HG03039 (cell line): Measurements from ENCODE around the gene SFSWAP.
"Not testable (repeated sequence)": the region's sequence is repeated elsewhere in the genome, so short reads cannot be mapped to it uniquely, and the experiment has no call there.

Experiments used
- ATAC-seq: cut with Tn5 transposase; IDR thresholded peaks from one replicate; pipeline ENCODE4 v1.9.1; 2021; ENCODE audit warnings: mild to moderate bottlenecking, moderate library complexity; ENCODE audit not compliant: unreplicated experiment

The SFSWAP gene

DNA sequence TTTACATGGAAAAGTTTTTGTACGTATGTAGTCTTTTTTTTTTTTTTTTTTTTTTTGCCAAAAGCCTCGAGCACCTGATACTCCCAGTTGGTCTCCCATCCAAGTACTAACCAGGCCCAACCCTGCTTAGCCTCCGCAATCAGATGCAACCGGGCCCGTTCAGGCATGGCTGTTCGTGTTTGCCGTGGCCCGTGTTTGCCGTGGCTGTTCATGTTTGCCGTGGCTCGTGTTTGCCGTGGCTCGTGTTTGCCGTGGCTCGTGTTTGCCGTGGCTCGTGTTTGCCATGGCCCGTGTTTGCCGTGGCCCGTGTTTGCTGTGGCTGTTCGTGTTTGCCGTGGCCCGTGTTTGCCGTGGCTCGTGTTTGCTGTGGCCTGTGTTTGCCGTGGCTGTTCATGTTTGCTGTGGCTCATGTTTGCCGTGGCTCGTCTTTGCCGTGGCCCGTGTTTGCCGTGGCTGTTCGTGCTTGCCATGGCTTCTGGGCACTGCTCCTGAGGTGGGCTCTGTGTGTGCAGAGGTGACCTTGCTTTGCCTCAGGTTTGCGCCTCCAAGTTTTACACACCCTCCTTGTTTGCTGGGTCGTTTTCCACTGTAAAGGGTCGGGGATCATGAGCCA lies 90.5 kb downstream of the SFSWAP start:
- ATAC-seq: no peak

DNA sequence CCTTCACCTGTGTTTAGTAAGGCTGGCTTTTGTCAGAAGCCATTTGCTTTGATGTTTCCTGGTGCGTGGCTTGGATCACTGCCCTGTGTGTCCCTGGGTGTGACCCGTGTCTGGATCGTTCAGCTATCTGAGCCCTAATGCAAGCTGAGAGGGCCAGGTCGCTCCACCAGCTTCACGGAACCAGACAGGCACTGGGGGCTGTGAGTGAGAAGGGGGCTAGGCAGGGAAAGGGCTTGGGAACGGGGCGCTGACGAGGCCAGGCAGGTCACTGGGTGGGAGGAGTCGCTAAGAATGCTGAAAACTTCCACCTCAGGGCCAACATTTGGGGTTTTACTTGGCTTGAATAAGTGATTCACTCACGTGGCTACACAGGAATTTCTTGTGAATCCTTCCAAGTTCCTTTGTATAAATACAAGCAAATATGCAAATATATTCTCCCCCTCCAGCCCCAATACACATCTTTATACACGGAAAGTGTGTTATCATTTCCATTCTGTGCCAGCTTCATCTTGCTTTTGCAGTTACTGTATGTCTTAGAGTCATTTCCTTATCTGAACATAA lies 93.2 kb downstream of the SFSWAP start:
- no peak for ATAC-seq

DNA sequence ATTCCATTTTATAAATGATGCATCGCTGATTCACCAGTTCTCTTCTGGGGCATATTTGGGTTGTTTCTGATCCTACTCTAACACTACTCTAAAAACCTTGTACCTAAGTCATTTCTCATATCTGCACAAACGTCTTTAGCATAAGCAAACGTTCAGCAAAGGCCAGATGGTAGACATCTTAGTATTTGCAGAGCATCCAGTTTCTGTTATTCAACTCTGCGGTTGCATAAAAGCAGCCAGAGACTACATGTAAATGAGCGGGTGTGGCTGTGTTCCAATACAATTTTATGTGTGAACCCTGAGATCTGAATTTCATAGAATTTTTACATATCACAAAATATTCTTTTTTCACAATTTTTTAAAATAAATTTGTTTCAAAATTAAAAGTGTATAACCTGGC lies 94.5 kb downstream of the SFSWAP start:
- no peak for ATAC-seq

DNA sequence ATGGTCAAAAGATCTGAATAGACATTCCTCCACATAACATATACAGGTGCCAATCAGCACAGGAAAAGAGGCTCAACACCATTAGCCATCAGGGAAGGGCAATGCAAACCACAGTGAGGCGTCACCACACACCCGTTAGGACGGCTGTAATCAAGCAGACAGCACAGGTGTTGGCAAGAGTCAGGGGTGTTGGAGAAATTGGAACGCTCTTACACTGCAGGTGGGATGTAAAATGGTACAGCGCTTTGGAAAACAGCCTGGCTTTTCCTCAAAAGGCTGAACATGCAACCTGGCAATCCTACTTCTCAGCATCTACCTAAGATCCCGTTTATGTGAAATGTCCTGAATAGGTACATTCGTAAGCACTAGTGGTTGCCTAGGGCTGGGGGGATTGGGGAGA lies 95.8 kb downstream of the SFSWAP start:
- no peak for ATAC-seq

DNA sequence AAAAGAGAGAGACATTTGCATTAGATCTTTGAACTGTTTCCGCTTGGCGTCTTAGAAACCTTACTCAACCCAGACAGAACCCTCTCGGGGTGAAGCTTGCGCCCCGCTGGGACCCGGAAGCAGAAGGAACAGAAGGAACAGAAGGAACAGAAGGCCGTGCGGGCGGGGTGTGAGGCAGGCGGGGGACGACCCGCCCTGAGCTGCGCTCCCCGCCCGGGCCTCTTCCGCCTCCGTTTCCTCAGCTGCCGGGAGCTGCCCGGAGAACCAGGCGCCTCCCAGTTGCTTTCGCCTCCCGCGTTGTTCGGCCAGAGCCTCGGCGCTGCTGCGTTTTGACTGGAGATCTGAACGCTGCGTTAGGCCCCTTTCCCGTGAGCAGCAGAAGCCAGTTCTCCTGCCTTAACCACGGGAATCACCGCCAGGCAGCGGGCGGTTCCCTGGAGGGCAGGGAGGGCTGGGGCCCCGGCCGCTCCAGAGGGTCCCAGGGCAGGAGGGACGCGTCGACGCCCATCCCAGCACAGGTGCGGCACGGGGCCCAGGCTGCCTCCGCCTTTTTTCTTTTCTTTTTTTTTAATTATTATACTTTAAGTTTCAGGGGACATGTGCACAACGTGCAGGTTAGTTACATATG lies 98.0 kb downstream of the SFSWAP start:
- ATAC-seq: no peak

DNA sequence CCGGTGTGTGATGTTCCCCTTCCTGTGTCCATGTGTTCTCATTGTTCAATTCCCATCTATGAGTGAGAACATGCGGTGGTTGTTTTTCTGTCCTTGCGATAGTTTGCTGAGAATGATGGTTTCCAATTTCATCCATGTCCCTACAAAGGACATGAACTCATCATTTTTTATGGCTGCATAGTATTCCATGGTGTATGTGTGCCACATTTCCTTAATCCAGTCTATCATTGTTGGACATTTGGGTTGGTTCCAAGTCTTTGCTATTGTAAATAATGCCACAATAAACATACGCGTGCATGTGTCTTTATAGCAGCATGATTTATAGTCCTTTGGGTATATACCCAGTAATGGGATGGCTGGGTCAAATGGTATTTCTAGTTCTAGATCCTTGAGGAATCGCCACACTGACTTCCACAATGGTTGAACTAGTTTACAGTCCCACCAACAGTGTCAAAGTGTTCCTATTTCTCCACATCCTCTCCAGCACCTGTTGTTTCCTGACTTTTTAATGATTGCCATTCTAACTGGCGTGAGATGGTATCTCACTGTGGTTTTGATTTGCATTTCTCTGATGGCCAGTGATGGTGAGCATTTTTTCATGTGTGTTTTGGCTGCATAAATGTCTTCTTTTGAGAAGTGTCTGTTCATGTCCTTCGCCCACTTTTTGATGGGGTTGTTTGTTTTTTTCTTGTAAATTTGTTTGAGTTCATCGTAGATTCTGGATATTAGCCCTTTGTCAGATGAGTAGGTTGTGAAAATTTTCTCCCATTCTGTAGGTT lies 98.8 kb downstream of the SFSWAP start:
- not testable (repeated sequence) for ATAC-seq

DNA sequence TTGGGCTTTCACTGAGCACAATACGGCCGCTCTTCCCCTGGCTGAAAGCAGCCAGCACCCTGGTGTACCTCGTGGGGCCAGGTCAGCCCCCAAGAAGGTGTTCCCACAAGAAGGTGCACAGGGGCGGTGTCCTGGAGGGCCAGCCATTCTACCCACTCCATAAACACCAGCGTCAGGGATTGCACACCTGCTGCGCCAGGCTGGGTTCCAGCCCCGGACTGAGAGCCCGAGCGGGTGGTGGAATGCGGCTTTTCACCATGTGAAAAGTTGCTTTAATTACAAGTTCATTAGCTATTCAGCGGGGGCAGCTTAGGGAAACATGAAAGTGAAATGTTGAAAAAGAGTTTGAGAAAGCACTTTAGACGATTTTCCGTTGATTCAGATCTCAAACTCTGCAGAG lies 99.8 kb downstream of the SFSWAP start:
- ATAC-seq: no peak

DNA sequence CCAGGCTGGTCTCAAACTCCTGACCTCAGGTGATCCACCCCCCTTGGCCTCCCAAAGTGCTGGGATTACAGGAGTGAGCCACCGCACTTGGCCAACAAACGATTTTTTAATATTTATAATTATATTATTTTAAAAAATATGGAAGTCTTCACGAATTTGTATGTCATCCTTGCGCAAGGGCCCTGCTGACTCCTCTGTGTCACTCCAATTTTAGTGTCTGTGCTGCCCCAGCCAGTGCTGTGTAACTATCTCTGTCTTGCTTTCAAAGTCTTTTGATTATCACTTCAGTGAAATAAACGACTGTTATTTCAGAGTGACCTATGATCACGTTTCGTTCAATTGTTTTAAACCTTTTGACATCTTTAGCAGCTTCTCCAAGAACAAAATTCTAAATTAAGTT lies 104.2 kb downstream of the SFSWAP start:
- no peak for ATAC-seq

DNA sequence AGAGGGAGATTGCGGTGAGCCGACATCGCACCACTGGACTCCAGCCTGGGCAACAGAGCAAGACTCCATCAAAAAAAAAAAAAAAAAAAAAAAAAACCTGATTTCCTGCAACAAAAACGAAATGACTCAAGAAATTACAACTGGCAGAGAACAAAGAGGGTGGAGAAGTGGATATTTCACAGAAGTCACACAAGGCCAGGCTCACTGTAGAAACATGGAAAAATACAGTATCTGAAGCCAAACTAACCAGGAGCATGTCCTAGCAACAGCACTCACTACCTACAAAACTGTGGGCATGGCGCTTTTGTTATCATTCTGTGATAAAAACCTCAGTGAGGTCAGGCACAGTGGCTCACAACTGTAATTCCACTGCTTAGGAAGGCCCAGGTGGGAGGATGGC lies 105.6 kb downstream of the SFSWAP start:
- no peak for ATAC-seq

DNA sequence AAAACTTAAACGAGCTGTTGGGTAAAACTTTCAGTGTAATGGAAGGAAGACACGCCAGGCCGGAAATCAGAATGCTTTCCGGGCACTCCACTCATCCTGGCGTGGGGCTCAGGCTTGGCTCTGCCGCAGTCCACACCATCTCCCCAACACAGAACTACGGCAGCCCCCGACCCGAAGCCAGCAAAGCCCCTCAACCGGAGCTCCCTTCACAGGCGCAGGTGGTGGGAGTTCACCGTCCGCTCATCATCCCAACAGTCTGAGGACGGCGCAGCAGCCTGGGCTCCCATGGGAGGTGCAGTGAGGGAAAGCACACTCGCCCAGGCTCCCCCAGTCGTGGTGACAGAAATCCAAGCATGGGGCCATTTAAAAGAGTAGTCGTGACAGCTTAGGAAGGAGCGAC lies 106.4 kb downstream of the SFSWAP start:
- ATAC-seq: no peak

DNA sequence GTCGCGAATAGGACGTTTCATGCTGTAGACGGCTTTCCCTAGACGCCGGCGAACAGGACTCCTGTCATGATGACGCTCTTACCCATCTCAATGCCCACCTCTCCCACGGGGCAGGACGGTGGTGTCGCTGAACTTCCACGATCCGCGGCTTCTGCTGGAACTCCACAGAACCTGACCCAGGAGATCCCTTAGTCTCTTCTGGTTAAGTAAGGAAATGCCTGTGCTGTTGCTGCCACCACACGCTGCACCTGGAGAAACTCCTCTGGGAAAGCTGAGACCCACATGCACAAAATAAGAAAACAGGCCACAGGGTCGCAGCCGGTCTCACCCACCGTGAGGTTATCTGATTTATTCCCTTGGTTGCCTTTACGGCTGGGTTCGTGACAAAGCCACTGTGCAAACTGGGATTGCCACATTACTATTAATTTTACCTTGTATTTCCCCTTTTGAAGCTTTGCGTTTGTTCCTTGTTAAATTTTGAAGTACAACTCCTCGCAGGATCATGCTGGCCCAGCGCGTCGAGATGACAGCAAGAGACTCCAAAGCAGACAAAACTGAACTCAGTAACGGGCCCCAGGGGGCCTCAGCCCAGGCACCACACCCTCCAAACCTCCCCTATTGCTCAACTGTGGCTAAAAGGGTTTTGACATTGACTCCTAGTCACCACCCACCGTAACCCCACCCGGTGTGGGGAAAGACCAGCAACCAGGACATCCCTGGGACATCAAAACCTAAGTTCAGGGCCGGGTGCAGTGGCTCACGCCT lies 108.1 kb downstream of the SFSWAP start:
- no peak for ATAC-seq

DNA sequence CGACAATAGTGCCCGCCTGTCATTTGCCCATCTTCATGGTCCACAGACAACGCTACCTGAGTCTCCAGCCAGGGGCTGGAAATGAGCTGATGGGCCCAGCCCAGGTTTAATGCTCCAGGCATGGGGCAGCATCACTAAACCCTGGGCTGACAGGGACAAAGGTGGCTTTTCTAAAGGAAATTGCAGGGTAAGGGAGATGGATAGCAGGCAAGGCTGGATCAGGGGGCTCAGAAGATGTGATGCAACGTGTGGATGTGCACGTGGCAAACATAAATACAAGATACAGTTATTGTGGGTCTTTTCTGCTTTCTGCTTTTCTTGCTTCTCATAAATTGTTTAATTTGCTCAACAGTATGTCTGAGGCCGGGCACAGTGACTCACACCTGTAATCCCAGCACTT lies 113.6 kb downstream of the SFSWAP start:
- ATAC-seq: no peak

DNA sequence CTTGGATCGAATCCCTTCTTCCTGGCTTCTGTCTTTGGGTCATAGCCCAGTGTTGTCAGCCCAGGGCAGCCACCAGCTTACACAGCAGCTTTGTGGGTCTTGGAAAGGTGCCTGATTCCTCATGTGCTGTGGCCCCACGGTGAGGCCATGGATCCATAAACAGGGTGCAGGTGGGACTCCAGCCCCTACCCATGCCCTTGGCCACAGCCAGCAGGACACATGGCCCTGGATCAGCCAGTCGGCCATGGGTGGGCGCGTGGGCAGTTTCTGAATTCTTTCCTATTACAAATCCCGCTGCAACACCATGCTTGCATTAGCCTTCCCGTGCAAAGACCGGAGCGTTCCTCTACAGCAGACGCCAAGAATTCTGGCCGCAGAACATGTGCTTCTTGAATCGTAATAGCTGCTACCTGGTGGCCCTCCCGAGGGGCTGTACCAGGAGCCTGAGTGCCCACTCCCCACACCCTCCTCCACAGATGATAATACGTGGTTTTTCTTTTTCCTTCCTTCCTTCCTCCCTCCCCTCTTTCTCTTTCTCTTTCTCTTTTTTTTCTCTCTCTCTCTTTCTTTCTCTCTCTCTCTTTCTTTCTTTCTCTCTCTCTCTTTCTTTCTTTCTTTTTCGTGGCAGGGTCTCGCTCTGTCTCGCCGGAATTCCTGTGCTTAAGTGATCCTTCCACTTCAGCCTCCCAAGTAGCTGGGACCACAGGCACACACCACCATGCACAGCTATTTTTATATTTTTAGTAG lies 114.4 kb downstream of the SFSWAP start:
- no peak for ATAC-seq

DNA sequence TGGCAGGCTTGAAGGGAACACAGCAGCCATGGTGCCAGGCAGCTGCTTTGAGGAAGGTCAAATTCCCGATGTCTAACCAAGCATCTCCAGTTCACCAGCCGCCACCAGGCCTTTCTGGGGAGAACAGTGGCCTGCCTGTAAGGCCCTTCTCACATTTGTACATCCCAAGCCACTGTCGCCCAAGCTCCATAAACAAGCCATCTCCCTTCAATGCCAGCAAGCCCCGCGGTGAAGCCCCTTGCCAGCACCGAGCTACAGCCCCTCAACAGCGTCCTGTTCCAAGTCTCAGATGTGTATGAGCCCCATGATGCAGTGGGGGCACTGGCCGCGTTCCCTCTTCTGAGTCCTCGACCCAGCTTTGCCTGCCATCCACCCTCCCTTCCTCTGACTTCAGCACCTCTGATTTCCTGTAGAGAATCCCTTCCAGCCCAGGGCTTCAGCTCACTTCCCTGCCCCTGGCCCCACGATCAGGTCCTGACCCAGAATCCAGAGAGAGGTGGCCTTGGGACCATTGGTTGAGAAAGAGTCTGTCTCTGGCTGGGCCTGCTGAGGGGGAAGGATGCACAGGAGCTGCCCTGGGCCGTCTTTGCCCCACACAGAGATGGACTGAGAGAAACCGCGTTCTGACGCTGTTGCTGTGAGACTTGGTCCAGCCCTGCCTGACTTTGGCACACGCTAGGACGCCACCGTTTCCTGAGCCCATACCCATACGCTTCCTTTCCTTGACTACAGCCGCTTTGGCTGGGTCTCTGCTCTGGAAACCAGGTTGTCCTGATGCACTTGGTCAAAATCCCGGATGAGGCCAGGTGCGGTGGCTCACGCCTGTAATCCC lies 115.4 kb downstream of the SFSWAP start:
- no peak for ATAC-seq

DNA sequence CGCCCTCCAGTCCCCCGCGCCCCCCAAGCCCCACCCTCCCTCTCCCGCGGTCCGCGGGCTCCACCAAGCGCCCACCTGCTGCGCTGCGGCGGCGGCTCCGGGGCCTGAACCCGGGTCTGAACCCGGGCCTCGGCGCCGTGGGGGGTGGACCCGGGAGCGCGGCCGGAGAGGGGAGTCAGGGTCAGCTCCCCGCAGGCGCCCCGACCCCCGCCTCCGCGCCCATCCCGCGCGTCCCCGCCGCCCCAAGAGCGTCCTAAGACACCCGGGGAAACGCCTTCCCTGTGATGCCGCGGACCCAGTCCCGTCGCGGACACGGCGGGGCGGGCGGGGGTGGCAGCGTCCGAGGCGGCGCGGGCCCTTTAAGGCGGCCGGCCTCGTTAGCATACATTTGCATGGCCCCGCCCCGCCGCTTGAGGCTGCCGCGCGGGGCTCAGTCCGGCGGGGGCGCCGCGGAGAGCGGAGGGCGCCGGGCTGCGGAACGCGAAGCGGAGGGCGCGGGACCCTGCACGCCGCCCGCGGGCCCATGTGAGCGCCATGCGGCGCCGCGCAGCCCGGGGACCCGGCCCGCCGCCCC lies 117.2 kb downstream of the SFSWAP start, which contains the start of gene MMP17:
MMP17 (plus strand) TSS at position 433 of the 574 bp plus-strand sequence; CDS start at position 535, 102 bp downstream.
- ATAC-seq: no peak

DNA sequence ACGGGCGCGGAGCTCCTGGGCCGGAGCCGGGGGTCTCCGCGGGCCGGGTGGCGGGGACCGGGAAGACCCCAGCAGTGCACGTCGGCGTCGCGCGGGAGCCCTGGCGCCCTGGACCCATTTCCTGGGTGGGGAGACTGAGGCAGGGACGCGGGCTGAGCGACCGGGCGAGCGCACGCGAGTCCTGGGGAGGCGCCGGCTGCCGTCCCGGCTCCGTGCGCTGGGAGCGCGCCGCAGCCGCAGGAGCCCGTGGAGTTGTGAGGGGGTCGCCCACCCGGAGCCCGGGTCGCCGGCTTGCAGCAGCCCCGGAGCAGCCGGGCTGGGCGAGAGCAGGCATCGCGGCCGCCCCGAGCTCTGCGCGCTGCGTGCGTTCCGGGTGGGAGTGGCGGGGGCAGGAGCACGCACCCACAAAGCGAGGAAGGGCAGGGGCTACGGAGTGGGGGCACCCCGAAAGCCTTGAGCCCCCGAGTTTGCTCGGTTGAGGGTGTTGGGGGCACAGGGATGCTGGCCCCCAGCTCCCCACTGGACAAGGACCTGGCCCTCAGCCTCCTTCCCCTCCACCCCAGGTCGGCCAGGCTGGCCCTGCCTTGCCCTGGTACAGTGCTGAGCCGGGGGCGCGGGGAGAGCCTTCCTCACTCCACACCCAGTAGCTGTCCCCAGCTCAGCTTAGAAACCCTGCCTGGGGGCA lies 117.9 kb downstream of the SFSWAP start:
- no peak for ATAC-seq

DNA sequence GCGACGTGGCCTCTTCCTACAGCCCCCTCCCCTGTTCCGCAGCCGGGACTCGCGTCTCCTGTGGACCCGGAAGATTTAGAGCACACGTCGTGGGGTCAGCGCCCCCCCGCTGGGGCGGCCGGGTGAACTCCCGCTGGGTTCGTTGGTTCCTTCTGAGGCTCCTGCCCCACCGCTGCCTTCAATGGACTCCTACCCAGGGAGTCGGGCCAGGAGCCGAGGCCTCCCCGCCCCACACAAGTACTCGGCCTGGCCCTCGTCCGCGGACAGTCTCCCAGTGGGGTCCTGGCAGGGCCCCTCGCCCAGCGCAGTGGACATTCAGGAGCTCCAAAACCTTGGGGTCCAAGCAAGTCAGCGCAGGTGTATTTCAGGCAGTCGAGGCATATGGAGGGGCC lies 118.5 kb downstream of the SFSWAP start:
- ATAC-seq: no peak

DNA sequence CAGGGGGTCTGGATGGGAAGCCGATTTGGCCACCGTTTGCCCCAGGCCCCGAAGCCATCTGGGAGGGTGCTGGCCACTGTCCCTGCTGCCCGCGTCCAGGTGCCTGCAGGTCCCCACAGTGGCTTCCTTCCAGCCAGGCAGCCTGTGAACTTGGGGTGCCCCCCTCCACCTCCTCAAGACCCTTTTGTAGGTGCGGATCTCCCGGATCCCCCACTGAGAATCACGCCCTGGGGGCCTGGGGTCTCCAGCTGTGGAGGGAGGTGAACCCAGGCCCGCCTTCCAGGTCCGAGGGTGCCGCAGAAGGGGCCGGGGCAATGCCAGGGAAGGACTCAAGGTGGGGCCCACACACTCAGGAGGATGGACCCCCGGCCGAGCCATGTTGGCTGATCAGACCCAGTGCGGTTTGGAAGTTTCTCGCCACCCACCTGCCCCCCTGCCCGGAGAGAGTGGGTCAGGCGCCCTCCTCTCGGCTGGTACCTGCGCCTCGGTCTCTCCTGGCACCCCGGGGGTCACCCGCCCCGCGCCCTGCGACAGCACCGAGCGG lies 119.0 kb downstream of the SFSWAP start:
- ATAC-seq: no peak
